Caco-2 (cell line): ENCODE data around the gene CEP250. TPM values are rescaled to one million over a fixed set of nuclear protein-coding genes. Genes with fewer than 3 reads are reported as not detected.

Experiments
- BruUV-seq: library from RNA; stranded (reverse); fragments of 400-500 nt; replicated peaks from 2 replicates; lab custom pipeline; 2021; lab: Mats Ljungman, UMichigan
- CTCF ChIA-PET: fragments of 300-600 bp; sonication (Branson Sonifier 250); formaldehyde crosslinking; loops from one replicate; lab custom pipeline; 2022; ENCODE audit warnings: antibody characterized with exemption; lab: Charles Lee
- POLR2A ChIA-PET: fragments of 300-600 bp; sonication (Branson Sonifier 250); formaldehyde crosslinking; loops from one replicate; lab custom pipeline; 2022; ENCODE audit warnings: antibody characterized with exemption; lab: Charles Lee
- DNase-seq, 2 experiments: peaks; one replicate each; pipeline versions ENCODE4 v3.0.0 to v3.0.0-alpha.2; 2020 to 2022
- H3K27me3 ChIP-seq: replicated peaks from 2 replicates; pipeline ENCODE4 v1.6.0; 2011; ENCODE audit warnings: low read length; ENCODE audit not compliant: control insufficient read depth, insufficient read depth
- H3K36me3 ChIP-seq: 2 replicates; pipeline ENCODE4 v1.5.1; 2011; ENCODE audit warnings: low read length; ENCODE audit not compliant: control insufficient read depth, insufficient read depth
- H3K4me1 ChIP-seq: fragments of 250-450 bp; sonication (Bioruptor Pico); 2 replicates; pipeline ENCODE4 v1.5.1; 2020; ENCODE audit warnings: mild to moderate bottlenecking
- H3K4me3 ChIP-seq: 2 replicates; pipeline ENCODE4 v1.5.1; 2011; ENCODE audit warnings: low read depth, mild to moderate bottlenecking, control low read depth, low read length
- H3K9me3 ChIP-seq: fragments of 250-450 bp; sonication (Bioruptor Pico); 2 replicates; pipeline ENCODE4 v1.5.1; 2020; ENCODE audit warnings: mild to moderate bottlenecking, moderate library complexity
- H3K27ac Mint-ChIP-seq: one replicate; pipeline ENCODE4 v1.8.0; 2022; ENCODE audit warnings: mixed read lengths; ENCODE audit not compliant: unreplicated experiment
- H3K27me3 Mint-ChIP-seq: one replicate; pipeline ENCODE4 v1.8.0; 2022; ENCODE audit warnings: mixed read lengths; ENCODE audit not compliant: insufficient read depth, unreplicated experiment
- H3K36me3 Mint-ChIP-seq: one replicate; pipeline ENCODE4 v1.8.0; 2022; ENCODE audit warnings: mild to moderate bottlenecking, mixed read lengths; ENCODE audit not compliant: insufficient read depth, unreplicated experiment
- H3K4me1 Mint-ChIP-seq: one replicate; pipeline ENCODE4 v1.8.0; 2022; ENCODE audit warnings: low read depth, mixed read lengths; ENCODE audit not compliant: unreplicated experiment
- H3K4me3 Mint-ChIP-seq: one replicate; pipeline ENCODE4 v1.8.0; 2022; ENCODE audit warnings: mild to moderate bottlenecking, moderate library complexity, mixed read lengths; ENCODE audit not compliant: unreplicated experiment
- H3K9me3 Mint-ChIP-seq: one replicate; pipeline ENCODE4 v1.8.0; 2022; ENCODE audit warnings: mixed read lengths; ENCODE audit not compliant: unreplicated experiment
- CTCF ChIP-seq, 2 experiments: fragments of 200-600 bp in 1 of 2; IDR thresholded peaks; 1 replicate in 1 of 2; 2 replicates in 1 of 2; pipeline versions ENCODE4 v1.5.1 to v1.8.0; 2011 to 2022; ENCODE audit warnings: antibody characterized with exemption in 1 of 2, control low read depth in 1 of 2, inconsistent platforms in 1 of 2, low read depth in 1 of 2, low read length in 1 of 2, mild to moderate bottlenecking in 1 of 2, moderate library complexity in 1 of 2; ENCODE audit not compliant: insufficient read depth in 1 of 2, severe bottlenecking in 1 of 2, unreplicated experiment in 1 of 2
- intact Hi-C: fragments of 100-400 bp; cut with micrococcal nuclease; formaldehyde crosslinking; loops from one replicate; pipeline ENCODE4 v1.10.0; 2022; ENCODE audit not compliant: unreplicated experiment
- total RNA-seq: library from RNA; stranded (reverse); gene quantifications from 2 replicates; pipeline ENCODE4 v1.2.3, GENCODE V29; 2022

The CEP250 gene
- total RNA-seq, 1 experiment from 2014 or later, result 137 TPM

- CTCF ChIA-PET, result no interaction called here
- H3K9me3 Mint-ChIP-seq, result no peaks in the 10 kb centered on the region
- BruUV-seq, result no TSS peak
- no peaks in the 10 kb centered on the region for H3K4me1 ChIP-seq
- H3K9me3 ChIP-seq, result no peaks in the 10 kb centered on the region
- TF ChIP-seq CTCF (IDR thresholded peaks at IDR 0.05; ENCODE audit: insufficient read depth in 1 of 2, low read depth in 1 of 2, low read length in 1 of 2, severe bottlenecking in 1 of 2, unreplicated experiment in 1 of 2), result no peak
- H3K27me3 Mint-ChIP-seq, result no peaks in the 10 kb centered on the region
- no peaks in the 10 kb centered on the region for H3K36me3 ChIP-seq
- no peak overlapping the region for H3K4me3 ChIP-seq
- H3K36me3 Mint-ChIP-seq, result peaks cover 6% of the 10 kb centered on the region
- H3K4me3 Mint-ChIP-seq, result no peak overlapping the region
- DNase-seq, result no peak
- no peak overlapping the region for H3K27ac Mint-ChIP-seq
- intact Hi-C loops, result no loop called here
- POLR2A ChIA-PET, result interaction anchor here (0.7 kb wide), 1 partner anchor 189 kb away, joined by 19 read pairs; no protein-coding TSS in a partner anchor
- H3K4me1 Mint-ChIP-seq, result no peaks in the 10 kb centered on the region
- H3K27me3 ChIP-seq, result no peaks in the 10 kb centered on the region
These were observed 63.6 kb downstream of the CEP250 start for GRCh38 chr20:35518955-35519354.

- no peak overlapping the region for H3K27ac Mint-ChIP-seq
- no TSS peak for BruUV-seq
- H3K36me3 Mint-ChIP-seq, result peaks cover 6% of the 10 kb centered on the region
- Histone ChIP-seq H3K4me3 (no peak overlapping the region), H3K9me3 (no peaks in the 10 kb centered on the region), H3K36me3 (no peaks in the 10 kb centered on the region), H3K27me3 (no peaks in the 10 kb centered on the region), H3K4me1 (no peaks in the 10 kb centered on the region)
- ChIA-PET POLR2A (no interaction called here), CTCF (no interaction called here)
- no peak overlapping the region for H3K4me3 Mint-ChIP-seq
- TF ChIP-seq CTCF (IDR thresholded peaks at IDR 0.05; ENCODE audit: insufficient read depth in 1 of 2, low read depth in 1 of 2, low read length in 1 of 2, severe bottlenecking in 1 of 2, unreplicated experiment in 1 of 2), result peak; percentile 86 to 90
- no peaks in the 10 kb centered on the region for H3K9me3 Mint-ChIP-seq
- no peaks in the 10 kb centered on the region for H3K27me3 Mint-ChIP-seq
- intact Hi-C loops, result loop anchor here (1.0 kb wide), 1 partner anchor 60 kb away; no protein-coding TSS in a partner anchor
- H3K4me1 Mint-ChIP-seq, result no peaks in the 10 kb centered on the region
- DNase-seq, result peak in 1 of 2 experiments; percentile 77
These were observed 68.0 kb downstream of the CEP250 start for GRCh38 chr20:35523298-35523888.

GRCh38 chr20:35525639-35526038 is 70.2 kb downstream of the CEP250 start:
- H3K27ac Mint-ChIP-seq, result no peak overlapping the region
- no peaks in the 10 kb centered on the region for H3K4me1 ChIP-seq
- H3K4me1 Mint-ChIP-seq, result no peaks in the 10 kb centered on the region
- H3K4me3 ChIP-seq, result no peak overlapping the region
- no peaks in the 10 kb centered on the region for H3K9me3 ChIP-seq
- peaks cover 6% of the 10 kb centered on the region for H3K36me3 Mint-ChIP-seq
- H3K27me3 ChIP-seq, result no peaks in the 10 kb centered on the region
- DNase-seq, result no peak
- H3K27me3 Mint-ChIP-seq, result no peaks in the 10 kb centered on the region
- ChIA-PET CTCF (interaction anchor here (0.8 to 1.0 kb wide), 2 partner anchors 14 to 94 kb away, joined by 3 to 4 read pairs; no protein-coding TSS in a partner anchor), POLR2A (no interaction called here)
- H3K36me3 ChIP-seq, result no peaks in the 10 kb centered on the region
- TF ChIP-seq CTCF (IDR thresholded peaks at IDR 0.05; ENCODE audit: insufficient read depth in 1 of 2, low read depth in 1 of 2, low read length in 1 of 2, severe bottlenecking in 1 of 2, unreplicated experiment in 1 of 2), result no peak
- H3K4me3 Mint-ChIP-seq, result no peak overlapping the region
- no peaks in the 10 kb centered on the region for H3K9me3 Mint-ChIP-seq
- intact Hi-C loops, result no loop called here
- BruUV-seq, result no TSS peak
